ENCODE measurements around the gene TCF4.

TCF4 gene

GRCh38 chr18:55262021-55262560 is 325.9 kb downstream of the TCF4 start:
- no peak for DNase-seq (ENCODE audit: extremely low read depth, low read depth)
- no peak overlapping the region for H3K4me3 ChIP-seq (replicated peaks; ENCODE audit: low read depth, low read length)
- TF ChIP-seq CTCF (IDR thresholded peaks at IDR 0.05; ENCODE audit: low read depth, low read length, missing control alignments): no peak

GRCh38 chr18:55261253-55261652 is 326.7 kb downstream of the TCF4 start:
- TF ChIP-seq CTCF (IDR thresholded peaks at IDR 0.05; ENCODE audit: low read depth, low read length, missing control alignments): no peak
- no peak for DNase-seq (ENCODE audit: extremely low read depth, low read depth)

GRCh38 chr18:55258088-55258487 is 329.9 kb downstream of the TCF4 start:
- no peak for DNase-seq (ENCODE audit: extremely low read depth, low read depth)
- H3K4me3 ChIP-seq (replicated peaks; ENCODE audit: low read depth, low read length): no peak overlapping the region
- no peak for TF ChIP-seq CTCF (IDR thresholded peaks at IDR 0.05; ENCODE audit: low read depth, low read length, missing control alignments)

More at GRCh38 chr18:55261253-55261652, 326.7 kb downstream of the TCF4 start:
- H3K4me3 ChIP-seq (replicated peaks; ENCODE audit: low read depth, low read length): no peak overlapping the region

- no peak for DNase-seq (ENCODE audit: extremely low read depth, low read depth)
- no peak overlapping the region for H3K4me3 ChIP-seq (replicated peaks; ENCODE audit: low read depth, low read length)
- TF ChIP-seq CTCF (IDR thresholded peaks at IDR 0.05; ENCODE audit: low read depth, low read length, missing control alignments): no peak
These were observed 331.1 kb downstream of the TCF4 start for GRCh38 chr18:55256929-55257289.

- TF ChIP-seq CTCF (IDR thresholded peaks at IDR 0.05; ENCODE audit: low read depth, low read length, missing control alignments): no peak
These were observed 331.6 kb downstream of the TCF4 start for GRCh38 chr18:55256226-55256928.

GRCh38 chr18:55253814-55254213 is 334.2 kb downstream of the TCF4 start:
- TF ChIP-seq CTCF (IDR thresholded peaks at IDR 0.05; ENCODE audit: low read depth, low read length, missing control alignments): no peak
- H3K4me3 ChIP-seq (replicated peaks; ENCODE audit: low read depth, low read length): no peak overlapping the region
- no peak for DNase-seq (ENCODE audit: extremely low read depth, low read depth)

More at GRCh38 chr18:55256226-55256928, 331.6 kb downstream of the TCF4 start:
- no peak overlapping the region for H3K4me3 ChIP-seq (replicated peaks; ENCODE audit: low read depth, low read length)
- no peak for DNase-seq (ENCODE audit: extremely low read depth, low read depth)
